HL-60 (cell line): ENCODE data around the gene BMERB1.

Source experiments
- POLR2AphosphoS5 ChIP-seq: IDR thresholded peaks from 2 replicates; pipeline ENCODE4 v1.6.1; 2012; ENCODE audit warnings: low read depth
- TF ChIP-seq, protein P1 (sequence below): IDR thresholded peaks from one replicate; pipeline ENCODE4 v1.5.1; 2011; ENCODE audit warnings: low read length, control low read depth, inconsistent platforms; ENCODE audit not compliant: insufficient read depth

DNA sequence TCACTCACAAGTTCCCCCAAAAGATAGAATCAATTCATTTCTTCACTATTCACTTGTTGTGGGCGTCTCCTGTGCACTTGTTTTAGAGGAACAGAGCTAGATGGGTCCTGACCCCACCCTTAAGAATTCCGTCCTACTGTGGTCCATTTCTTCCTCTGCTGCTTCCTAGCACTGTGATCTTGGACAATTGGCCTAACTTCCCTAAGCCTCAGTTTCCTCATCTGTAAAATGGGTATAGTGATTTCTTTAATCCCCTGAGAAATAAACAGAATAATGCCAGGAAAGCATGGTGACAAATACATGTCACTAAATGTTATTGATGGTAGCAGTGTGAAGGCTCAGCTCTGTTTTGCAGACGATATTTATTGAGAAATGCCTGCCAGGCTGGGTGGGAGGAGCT lies 9.9 kb downstream of the BMERB1 start:
- TF ChIP-seq, protein P1, sequence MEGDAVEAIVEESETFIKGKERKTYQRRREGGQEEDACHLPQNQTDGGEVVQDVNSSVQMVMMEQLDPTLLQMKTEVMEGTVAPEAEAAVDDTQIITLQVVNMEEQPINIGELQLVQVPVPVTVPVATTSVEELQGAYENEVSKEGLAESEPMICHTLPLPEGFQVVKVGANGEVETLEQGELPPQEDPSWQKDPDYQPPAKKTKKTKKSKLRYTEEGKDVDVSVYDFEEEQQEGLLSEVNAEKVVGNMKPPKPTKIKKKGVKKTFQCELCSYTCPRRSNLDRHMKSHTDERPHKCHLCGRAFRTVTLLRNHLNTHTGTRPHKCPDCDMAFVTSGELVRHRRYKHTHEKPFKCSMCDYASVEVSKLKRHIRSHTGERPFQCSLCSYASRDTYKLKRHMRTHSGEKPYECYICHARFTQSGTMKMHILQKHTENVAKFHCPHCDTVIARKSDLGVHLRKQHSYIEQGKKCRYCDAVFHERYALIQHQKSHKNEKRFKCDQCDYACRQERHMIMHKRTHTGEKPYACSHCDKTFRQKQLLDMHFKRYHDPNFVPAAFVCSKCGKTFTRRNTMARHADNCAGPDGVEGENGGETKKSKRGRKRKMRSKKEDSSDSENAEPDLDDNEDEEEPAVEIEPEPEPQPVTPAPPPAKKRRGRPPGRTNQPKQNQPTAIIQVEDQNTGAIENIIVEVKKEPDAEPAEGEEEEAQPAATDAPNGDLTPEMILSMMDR = no peak
- no peak for TF ChIP-seq POLR2AphosphoS5
